WTC11 (cell line): ENCODE measurements around the gene CRPPA. TPM values are rescaled to one million over a fixed set of nuclear protein-coding genes. Genes with fewer than 3 reads are reported as not detected.
A peak's percentile ranks its signal among the peaks of the same experiment; 100 is the strongest.

Source experiments
- ATAC-seq: fragments of 200-7000 bp; cut with Tn5 transposase; 2 replicates; pipeline ENCODE4 v1.10.0; 2021; ENCODE audit warnings: mild to moderate bottlenecking, moderate library complexity
- CTCF ChIA-PET: fragments of 300-600 bp; sonication (Branson Sonifier 250); formaldehyde crosslinking; loops from one replicate; lab custom pipeline; 2021; ENCODE audit warnings: antibody characterized with exemption; lab: Charles Lee
- POLR2A ChIA-PET: fragments of 350-600 bp; sonication (Branson Sonifier 250); formaldehyde crosslinking; loops from one replicate; lab custom pipeline; 2021; ENCODE audit warnings: antibody characterized with exemption; lab: Charles Lee
- DNase-seq: peaks from one replicate; pipeline ENCODE4 v3.0.0; 2021; ENCODE audit warnings: low spot score
- H3K27ac Mint-ChIP-seq: 2 replicates; pipeline ENCODE4 v1.8.0; 2021; ENCODE audit warnings: mixed read lengths
- H3K27me3 Mint-ChIP-seq: 2 replicates; pipeline ENCODE4 v1.8.0; 2021; ENCODE audit warnings: low read depth, mild to moderate bottlenecking, moderate library complexity, mixed read lengths
- H3K36me3 Mint-ChIP-seq: 2 replicates; pipeline ENCODE4 v1.8.0; 2021; ENCODE audit warnings: mixed read lengths
- H3K4me1 Mint-ChIP-seq: 2 replicates; pipeline ENCODE4 v1.8.0; 2022; ENCODE audit warnings: mixed read lengths
- H3K4me3 Mint-ChIP-seq: 2 replicates; pipeline ENCODE4 v1.8.0; 2021; ENCODE audit warnings: mild to moderate bottlenecking, moderate library complexity, mixed read lengths
- H3K9me3 Mint-ChIP-seq: 2 replicates; pipeline ENCODE4 v1.8.0; 2021; ENCODE audit warnings: mixed read lengths
- ESRRA ChIP-seq: sonication (generic); formaldehyde crosslinking; IDR thresholded peaks from 2 replicates; pipeline ENCODE4 v1.8.1; 2022; ENCODE audit warnings: mild to moderate bottlenecking, missing genetic modification reagents, borderline replicate concordance
- FOXK1 ChIP-seq: sonication (generic); formaldehyde crosslinking; IDR thresholded peaks from 2 replicates; pipeline ENCODE4 v1.8.0; 2022; ENCODE audit warnings: mild to moderate bottlenecking, moderate library complexity, missing genetic modification reagents
- HMGA2 ChIP-seq: fragments of 250-450 bp; sonication (Bioruptor Pico); IDR thresholded peaks from 2 replicates; pipeline ENCODE4 v1.4.0; 2021; ENCODE audit warnings: mild to moderate bottlenecking, moderate library complexity
- MYBL2 ChIP-seq: sonication (generic); formaldehyde crosslinking; IDR thresholded peaks from 2 replicates; pipeline ENCODE4 v1.8.1; 2023; ENCODE audit warnings: mild to moderate bottlenecking, moderate library complexity, missing genetic modification reagents
- TP53 ChIP-seq: sonication (generic); formaldehyde crosslinking; IDR thresholded peaks from 2 replicates; pipeline ENCODE4 v1.8.1; 2023; ENCODE audit warnings: mild to moderate bottlenecking, missing genetic modification reagents
- total RNA-seq: library from RNA; stranded (reverse); gene quantifications from 3 replicates; pipeline ENCODE4 v1.2.3, GENCODE V29; 2021
- TF ChIP-seq, protein P1 (sequence below): sonication (generic); formaldehyde crosslinking; IDR thresholded peaks from 2 replicates; pipeline ENCODE4 v1.8.0; 2022; ENCODE audit warnings: missing genetic modification reagents
- TF ChIP-seq, protein P2 (sequence below): fragments of 250-450 bp; sonication (Bioruptor Pico); IDR thresholded peaks from 2 replicates; pipeline ENCODE4 v1.9.0; 2021; ENCODE audit warnings: mild to moderate bottlenecking
- TF ChIP-seq, protein P3 (sequence below): sonication (generic); formaldehyde crosslinking; IDR thresholded peaks from 2 replicates; pipeline ENCODE4 v1.8.0; 2022; ENCODE audit warnings: mild to moderate bottlenecking, missing genetic modification reagents
- TF ChIP-seq, protein P4 (sequence below): fragments of 250-450 bp; sonication (Bioruptor Pico); IDR thresholded peaks from 2 replicates; pipeline ENCODE4 v2.1.2; 2022; ENCODE audit warnings: mild to moderate bottlenecking, moderate library complexity

Gene CRPPA
- total RNA-seq, 1 experiment from 2014 or later = 0.87 TPM

DNA sequence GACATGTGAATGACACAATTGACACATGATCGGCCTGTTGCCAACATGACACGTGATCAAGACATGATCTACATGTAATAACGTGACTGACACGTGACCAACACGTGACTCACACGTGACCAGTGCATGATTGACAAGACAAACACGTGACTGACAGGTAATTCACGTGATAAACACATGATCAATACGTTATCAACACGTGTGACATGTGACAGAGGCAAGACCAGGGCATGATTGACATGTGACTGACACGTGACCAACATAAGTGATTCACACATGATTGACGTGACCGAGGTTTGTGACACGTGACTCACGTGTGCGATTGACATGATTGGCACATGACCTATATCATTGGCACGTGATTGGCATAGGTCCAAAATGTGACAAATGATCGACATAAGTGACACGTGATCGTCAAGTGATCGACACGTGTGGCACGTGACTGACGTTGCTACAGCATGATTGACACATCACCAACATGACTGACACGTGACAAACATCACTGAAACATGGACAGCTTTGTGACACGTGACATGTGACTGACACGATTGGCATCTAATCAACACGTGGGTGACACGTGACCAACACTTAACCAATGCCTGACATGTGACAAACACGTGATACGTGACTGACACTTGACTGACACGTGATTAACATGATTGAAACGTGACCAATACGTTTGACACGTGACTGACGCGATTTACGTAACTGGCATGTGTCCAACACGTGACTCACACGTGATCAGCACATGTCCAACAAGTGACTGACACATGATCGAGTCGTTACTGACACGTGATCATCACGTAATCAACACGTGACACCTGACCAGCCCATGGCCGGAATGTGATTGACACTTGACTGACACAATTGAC is 23.0 kb downstream of the CRPPA start (continued):
- TF ChIP-seq, protein P1, sequence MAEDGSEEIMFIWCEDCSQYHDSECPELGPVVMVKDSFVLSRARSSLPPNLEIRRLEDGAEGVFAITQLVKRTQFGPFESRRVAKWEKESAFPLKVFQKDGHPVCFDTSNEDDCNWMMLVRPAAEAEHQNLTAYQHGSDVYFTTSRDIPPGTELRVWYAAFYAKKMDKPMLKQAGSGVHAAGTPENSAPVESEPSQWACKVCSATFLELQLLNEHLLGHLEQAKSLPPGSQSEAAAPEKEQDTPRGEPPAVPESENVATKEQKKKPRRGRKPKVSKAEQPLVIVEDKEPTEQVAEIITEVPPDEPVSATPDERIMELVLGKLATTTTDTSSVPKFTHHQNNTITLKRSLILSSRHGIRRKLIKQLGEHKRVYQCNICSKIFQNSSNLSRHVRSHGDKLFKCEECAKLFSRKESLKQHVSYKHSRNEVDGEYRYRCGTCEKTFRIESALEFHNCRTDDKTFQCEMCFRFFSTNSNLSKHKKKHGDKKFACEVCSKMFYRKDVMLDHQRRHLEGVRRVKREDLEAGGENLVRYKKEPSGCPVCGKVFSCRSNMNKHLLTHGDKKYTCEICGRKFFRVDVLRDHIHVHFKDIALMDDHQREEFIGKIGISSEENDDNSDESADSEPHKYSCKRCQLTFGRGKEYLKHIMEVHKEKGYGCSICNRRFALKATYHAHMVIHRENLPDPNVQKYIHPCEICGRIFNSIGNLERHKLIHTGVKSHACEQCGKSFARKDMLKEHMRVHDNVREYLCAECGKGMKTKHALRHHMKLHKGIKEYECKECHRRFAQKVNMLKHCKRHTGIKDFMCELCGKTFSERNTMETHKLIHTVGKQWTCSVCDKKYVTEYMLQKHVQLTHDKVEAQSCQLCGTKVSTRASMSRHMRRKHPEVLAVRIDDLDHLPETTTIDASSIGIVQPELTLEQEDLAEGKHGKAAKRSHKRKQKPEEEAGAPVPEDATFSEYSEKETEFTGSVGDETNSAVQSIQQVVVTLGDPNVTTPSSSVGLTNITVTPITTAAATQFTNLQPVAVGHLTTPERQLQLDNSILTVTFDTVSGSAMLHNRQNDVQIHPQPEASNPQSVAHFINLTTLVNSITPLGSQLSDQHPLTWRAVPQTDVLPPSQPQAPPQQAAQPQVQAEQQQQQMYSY (CRISPR knock-in tag) = no peak

DNA sequence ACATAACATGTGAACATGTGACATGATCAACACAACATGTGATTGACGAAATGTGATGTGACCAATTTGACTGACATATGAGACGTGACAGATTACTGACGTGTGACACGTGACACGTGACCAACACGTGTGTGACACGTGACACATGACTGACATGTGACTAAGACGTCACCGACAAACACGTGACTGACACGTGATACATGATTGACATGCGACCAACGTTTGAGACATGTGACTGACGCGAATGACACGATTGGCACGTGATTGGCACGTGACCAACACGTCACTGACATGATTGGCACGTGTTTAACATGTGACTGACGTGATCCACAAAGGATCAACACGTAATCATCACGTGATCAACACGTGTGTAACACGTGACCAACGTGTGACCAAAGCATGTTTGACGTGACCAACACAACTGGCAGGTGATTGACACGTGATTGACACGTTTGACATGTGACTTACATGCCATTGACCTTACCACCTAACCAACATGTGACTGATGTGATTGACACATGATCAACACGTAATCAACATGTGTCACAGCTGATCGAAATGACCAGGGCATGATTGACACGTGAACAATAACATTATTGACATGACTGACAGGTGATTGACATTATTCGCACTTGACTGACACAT is 23.7 kb downstream of the CRPPA start:
- H3K36me3 Mint-ChIP-seq = peaks cover 67% of the 10 kb centered on the region
- H3K9me3 Mint-ChIP-seq = peaks cover 92% of the 10 kb centered on the region
- peak overlapping the region; percentile 36; the same call in 1 of the 2 replicates for H3K27ac Mint-ChIP-seq
- CTCF ChIA-PET = no interaction called here
- TF ChIP-seq, protein P2, sequence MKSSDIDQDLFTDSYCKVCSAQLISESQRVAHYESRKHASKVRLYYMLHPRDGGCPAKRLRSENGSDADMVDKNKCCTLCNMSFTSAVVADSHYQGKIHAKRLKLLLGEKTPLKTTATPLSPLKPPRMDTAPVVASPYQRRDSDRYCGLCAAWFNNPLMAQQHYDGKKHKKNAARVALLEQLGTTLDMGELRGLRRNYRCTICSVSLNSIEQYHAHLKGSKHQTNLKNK (CRISPR knock-in tag) = no peak
- no peak for TF ChIP-seq HMGA2 (CRISPR knock-in tag)
- TF ChIP-seq MYBL2 (CRISPR knock-in tag) = no peak
- TF ChIP-seq ESRRA (CRISPR knock-in tag) = no peak
- no peak for TF ChIP-seq TP53
- TF ChIP-seq, protein P3, sequence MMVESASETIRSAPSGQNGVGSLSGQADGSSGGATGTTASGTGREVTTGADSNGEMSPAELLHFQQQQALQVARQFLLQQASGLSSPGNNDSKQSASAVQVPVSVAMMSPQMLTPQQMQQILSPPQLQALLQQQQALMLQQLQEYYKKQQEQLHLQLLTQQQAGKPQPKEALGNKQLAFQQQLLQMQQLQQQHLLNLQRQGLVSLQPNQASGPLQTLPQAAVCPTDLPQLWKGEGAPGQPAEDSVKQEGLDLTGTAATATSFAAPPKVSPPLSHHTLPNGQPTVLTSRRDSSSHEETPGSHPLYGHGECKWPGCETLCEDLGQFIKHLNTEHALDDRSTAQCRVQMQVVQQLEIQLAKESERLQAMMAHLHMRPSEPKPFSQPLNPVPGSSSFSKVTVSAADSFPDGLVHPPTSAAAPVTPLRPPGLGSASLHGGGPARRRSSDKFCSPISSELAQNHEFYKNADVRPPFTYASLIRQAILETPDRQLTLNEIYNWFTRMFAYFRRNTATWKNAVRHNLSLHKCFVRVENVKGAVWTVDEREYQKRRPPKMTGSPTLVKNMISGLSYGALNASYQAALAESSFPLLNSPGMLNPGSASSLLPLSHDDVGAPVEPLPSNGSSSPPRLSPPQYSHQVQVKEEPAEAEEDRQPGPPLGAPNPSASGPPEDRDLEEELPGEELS (CRISPR knock-in tag) = no peak
- 0 out of 2 replicates have a peak, but pooled peaks have one; percentile 11 for TF ChIP-seq FOXK1 (CRISPR knock-in tag)
- TF ChIP-seq, all 79 proteins: peak for 1
- Mint-ChIP-seq H3K27me3 (peaks cover 26% of the 10 kb centered on the region), H3K4me3 (no peak overlapping the region), H3K4me1 (no peaks in the 10 kb centered on the region)
- DNase-seq = no peak
- POLR2A ChIA-PET = no interaction called here
- no peak for ATAC-seq

DNA sequence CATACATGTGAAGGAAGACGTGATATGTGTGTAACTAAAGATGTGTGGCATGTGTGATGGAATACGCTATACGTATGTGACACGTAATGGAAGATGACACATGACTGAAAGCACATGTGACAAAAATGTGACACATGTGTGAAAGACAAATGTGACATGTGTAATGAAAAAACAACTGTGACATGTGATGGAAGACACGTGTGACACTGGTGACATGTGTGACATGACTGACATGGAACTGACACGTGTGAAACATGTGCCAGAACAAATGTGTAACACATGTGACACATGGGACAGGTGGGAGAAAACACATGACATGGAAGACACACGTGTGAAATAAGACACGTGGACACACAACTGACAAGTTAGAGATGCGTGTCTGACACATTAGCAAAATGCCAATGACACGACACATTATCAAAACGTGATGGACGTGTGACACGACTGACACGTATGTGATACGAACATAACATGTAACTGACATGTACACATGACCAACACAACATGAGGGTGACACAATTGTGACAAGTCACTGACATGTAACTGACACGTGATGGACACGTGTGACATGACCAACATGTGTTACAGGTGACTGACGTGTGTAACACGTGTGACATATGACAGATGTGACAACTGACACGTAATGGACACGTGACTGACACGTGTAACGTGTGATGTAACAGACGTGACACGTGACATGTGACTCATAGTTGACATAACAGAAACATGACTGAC is 24.4 kb downstream of the CRPPA start:
- CTCF ChIA-PET = no interaction called here
- no peak overlapping the region for H3K4me3 Mint-ChIP-seq
- POLR2A ChIA-PET = no interaction called here
- ATAC-seq = no peak
- no peak for TF ChIP-seq HMGA2 (CRISPR knock-in tag)
- TF ChIP-seq, protein P4, sequence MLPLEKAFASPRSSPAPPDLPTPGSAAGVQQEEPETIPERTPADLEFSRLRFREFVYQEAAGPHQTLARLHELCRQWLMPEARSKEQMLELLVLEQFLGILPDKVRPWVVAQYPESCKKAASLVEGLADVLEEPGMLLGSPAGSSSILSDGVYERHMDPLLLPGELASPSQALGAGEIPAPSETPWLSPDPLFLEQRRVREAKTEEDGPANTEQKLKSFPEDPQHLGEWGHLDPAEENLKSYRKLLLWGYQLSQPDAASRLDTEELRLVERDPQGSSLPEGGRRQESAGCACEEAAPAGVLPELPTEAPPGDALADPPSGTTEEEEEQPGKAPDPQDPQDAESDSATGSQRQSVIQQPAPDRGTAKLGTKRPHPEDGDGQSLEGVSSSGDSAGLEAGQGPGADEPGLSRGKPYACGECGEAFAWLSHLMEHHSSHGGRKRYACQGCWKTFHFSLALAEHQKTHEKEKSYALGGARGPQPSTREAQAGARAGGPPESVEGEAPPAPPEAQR (CRISPR knock-in tag) = no peak
- H3K4me1 Mint-ChIP-seq = no peaks in the 10 kb centered on the region
- peak overlapping the region; percentile 36; the same call in 1 of the 2 replicates for H3K27ac Mint-ChIP-seq
- peaks cover 87% of the 10 kb centered on the region for H3K9me3 Mint-ChIP-seq
- DNase-seq = no peak
- peaks cover 60% of the 10 kb centered on the region for H3K36me3 Mint-ChIP-seq
- peaks cover 26% of the 10 kb centered on the region for H3K27me3 Mint-ChIP-seq
